Glutamatergic neuron (in vitro differentiated cells): ENCODE data around the gene CXXC5. TPM values are rescaled to one million over a fixed set of nuclear protein-coding genes. Genes with fewer than 3 reads are reported as not detected.

ENCODE experiments used
- DNase-seq: peaks from one replicate; pipeline ENCODE4 v3.0.0; 2022
- H3K27ac Mint-ChIP-seq: one replicate; pipeline ENCODE4 v1.8.0; 2020; ENCODE audit warnings: mild to moderate bottlenecking, mixed read lengths, inconsistent platforms; ENCODE audit not compliant: unreplicated experiment
- H3K27me3 Mint-ChIP-seq: one replicate; pipeline ENCODE4 v1.8.0; 2020; ENCODE audit warnings: mild to moderate bottlenecking, moderate library complexity, mixed read lengths, inconsistent platforms; ENCODE audit not compliant: unreplicated experiment
- H3K36me3 Mint-ChIP-seq: one replicate; pipeline ENCODE4 v1.8.0; 2020; ENCODE audit warnings: mild to moderate bottlenecking, mixed read lengths, inconsistent platforms; ENCODE audit not compliant: unreplicated experiment
- H3K4me1 Mint-ChIP-seq: one replicate; pipeline ENCODE4 v1.8.0; 2020; ENCODE audit warnings: mild to moderate bottlenecking, low read depth, mixed read lengths, inconsistent platforms; ENCODE audit not compliant: unreplicated experiment
- H3K4me3 Mint-ChIP-seq: one replicate; pipeline ENCODE4 v1.8.0; 2020; ENCODE audit warnings: mild to moderate bottlenecking, mixed read lengths, inconsistent platforms; ENCODE audit not compliant: unreplicated experiment
- H3K9me3 Mint-ChIP-seq: one replicate; pipeline ENCODE4 v1.8.0; 2020; ENCODE audit warnings: mild to moderate bottlenecking, moderate library complexity, mixed read lengths, inconsistent platforms; ENCODE audit not compliant: unreplicated experiment
- total RNA-seq: library from RNA; stranded (reverse); fragmentation: NEBNext Ultra II Directional; extraction: Animal tissue kit (Norgen Biotek cat#: 25700); gene quantifications from one replicate; pipeline ENCODE4 v1.2.1, GENCODE V29; 2021; ENCODE audit not compliant: unreplicated experiment
- TF ChIP-seq, protein P1 (sequence below): fragments of 200-600 bp; sonication (generic); IDR thresholded peaks from one replicate; pipeline ENCODE4 v1.5.0; 2021; ENCODE audit not compliant: partially characterized antibody, unreplicated experiment

Gene CXXC5
- total RNA-seq, 1 donor from 2014 or later: 130 TPM

DNA sequence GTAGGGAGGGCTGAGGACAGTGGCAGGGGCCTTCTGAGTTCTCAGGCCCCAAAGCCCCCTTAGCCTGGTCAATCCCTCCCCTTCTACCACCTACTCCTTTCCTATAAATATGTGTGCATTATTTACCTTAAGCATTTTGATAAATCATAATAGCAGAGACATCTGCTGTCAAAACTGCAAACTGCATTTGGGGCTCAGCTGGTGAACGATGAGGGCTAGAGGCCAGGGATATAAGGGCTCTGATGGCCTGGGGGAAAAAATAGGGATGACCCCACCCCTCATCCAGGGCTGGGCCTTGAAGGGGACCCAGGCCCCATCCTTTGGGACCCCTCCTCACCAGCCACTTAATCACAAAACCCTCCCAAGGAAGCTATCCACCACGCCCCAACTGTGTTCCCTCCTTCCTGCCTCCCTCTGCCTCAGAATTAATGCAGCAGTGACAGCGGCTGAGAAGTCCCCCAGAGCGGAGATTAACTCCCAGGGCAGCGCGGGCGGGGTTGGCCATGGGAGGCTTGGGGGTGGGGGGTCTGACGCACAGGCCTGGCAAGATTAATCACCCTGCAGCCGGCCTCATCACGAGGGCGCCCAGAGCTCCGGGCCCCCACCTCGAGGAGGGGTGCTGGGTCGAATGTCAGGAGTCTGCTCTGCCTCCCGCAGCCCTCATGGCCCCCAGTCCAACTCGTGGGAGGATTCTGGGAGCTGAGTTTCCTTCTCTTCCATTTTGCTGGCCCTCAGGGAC lies 42.1 kb downstream of the CXXC5 start:
- H3K4me3 Mint-ChIP-seq: peak overlapping the region; percentile 54
- TF ChIP-seq, protein P1, sequence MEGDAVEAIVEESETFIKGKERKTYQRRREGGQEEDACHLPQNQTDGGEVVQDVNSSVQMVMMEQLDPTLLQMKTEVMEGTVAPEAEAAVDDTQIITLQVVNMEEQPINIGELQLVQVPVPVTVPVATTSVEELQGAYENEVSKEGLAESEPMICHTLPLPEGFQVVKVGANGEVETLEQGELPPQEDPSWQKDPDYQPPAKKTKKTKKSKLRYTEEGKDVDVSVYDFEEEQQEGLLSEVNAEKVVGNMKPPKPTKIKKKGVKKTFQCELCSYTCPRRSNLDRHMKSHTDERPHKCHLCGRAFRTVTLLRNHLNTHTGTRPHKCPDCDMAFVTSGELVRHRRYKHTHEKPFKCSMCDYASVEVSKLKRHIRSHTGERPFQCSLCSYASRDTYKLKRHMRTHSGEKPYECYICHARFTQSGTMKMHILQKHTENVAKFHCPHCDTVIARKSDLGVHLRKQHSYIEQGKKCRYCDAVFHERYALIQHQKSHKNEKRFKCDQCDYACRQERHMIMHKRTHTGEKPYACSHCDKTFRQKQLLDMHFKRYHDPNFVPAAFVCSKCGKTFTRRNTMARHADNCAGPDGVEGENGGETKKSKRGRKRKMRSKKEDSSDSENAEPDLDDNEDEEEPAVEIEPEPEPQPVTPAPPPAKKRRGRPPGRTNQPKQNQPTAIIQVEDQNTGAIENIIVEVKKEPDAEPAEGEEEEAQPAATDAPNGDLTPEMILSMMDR: no peak
- peaks cover 25% of the 10 kb centered on the region for H3K9me3 Mint-ChIP-seq
- H3K36me3 Mint-ChIP-seq: no peaks in the 10 kb centered on the region
- H3K27me3 Mint-ChIP-seq: peaks cover 34% of the 10 kb centered on the region
- DNase-seq: no peak
- H3K27ac Mint-ChIP-seq: peak overlapping the region; percentile 82
- H3K4me1 Mint-ChIP-seq: peaks cover 35% of the 10 kb centered on the region

DNA sequence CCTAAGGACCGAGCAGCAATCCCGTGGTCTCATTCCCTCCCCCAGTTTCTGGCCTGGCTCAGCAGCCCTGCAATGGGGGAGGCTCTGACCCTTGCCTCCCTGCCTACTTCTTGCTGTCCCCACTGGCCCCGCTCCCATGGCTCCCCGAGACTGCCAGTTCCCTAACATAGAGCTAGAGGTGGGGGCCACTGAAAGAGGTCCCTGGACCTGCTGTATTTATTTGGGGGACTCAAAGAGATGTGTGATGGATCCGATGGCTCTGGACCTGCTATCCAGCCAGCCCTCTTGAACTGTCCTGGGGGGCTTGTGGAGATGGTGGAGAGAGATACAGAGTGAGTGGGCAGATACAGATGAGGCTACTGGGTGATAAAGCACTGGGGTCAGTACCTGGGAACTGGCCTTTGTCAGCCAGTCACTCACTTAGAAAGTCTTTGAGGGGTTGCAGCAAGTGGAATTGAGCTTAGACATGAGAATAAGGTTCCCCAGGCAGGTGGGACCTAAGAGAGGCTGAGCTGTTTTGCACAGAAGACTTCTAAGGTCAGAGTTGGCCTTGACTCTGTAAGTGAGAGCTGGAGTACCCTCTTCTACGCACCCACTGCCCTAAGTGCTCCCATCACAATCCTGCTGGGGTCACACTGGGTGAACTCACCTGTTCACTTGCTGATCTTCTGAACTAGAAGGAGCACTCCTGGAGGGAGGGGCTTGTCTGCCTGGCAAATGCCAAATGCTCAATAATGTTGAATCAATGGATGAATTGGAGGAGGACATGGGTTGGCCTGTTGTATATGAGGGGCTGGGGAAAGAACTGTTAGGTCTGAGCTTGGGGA lies 42.9 kb downstream of the CXXC5 start:
- Mint-ChIP-seq H3K4me1 (peaks cover 31% of the 10 kb centered on the region), H3K4me3 (peak overlapping the region; percentile 54), H3K36me3 (no peaks in the 10 kb centered on the region), H3K27me3 (peaks cover 29% of the 10 kb centered on the region), H3K27ac (peak overlapping the region; percentile 68), H3K9me3 (peaks cover 25% of the 10 kb centered on the region)
- TF ChIP-seq, protein P1: no peak
- no peak for DNase-seq

DNA sequence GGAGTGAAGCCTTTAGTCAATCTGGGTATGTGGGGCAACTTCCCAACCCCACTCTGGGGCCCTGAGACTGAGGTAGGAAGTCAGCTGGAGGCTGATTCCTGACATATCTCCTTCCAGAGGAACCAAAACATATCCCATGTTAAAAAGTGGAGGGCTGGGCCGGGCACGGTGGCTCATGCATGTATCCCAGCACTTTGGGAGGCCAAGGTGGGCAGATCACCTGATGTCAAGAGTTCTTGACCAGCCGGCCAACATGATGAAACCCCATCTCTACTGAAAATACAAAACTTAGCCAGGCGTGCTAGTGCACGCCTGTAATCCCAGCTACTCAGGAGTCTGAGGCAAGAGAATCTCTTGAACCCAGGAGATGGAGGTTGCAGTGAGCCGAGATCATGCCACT lies 44.0 kb downstream of the CXXC5 start:
- TF ChIP-seq, protein P1: no peak
- H3K27me3 Mint-ChIP-seq: peaks cover 28% of the 10 kb centered on the region
- H3K36me3 Mint-ChIP-seq: no peaks in the 10 kb centered on the region
- peak overlapping the region; percentile 70 for H3K27ac Mint-ChIP-seq
- no peak for DNase-seq
- H3K4me1 Mint-ChIP-seq: peaks cover 26% of the 10 kb centered on the region
- peak overlapping the region; percentile 57 for H3K4me3 Mint-ChIP-seq
- peaks cover 22% of the 10 kb centered on the region for H3K9me3 Mint-ChIP-seq

DNA sequence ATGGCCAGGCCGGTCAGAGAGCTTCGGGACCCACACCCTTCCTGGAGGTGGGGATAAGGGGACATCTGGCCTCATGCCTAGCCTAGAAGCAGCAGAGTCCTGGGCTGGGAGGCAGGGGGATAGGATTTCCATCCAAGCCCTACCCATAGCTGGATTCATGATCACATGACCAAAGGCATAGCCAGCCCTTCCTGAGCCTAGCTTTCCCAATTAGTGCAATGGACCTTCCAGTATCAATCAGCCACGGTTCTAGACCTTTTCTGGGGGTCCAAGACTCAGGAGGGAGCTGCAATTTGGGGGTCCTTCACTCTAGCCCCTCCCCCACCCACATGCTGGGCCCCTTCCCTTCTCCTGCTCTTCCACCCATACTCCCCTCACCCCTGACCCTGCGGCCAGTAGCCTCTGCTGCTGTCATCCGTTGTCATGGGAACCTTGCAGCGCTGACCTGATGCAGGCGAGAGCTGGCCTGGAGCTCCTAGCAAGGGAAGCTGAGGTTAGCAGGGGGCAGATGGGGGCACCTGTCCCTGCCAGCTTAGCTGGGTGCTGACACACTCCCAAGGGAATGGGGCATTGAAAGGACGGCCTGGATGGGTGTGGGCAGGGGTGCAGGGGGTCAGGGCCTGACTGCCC lies 44.6 kb downstream of the CXXC5 start:
- Mint-ChIP-seq H3K9me3 (peaks cover 20% of the 10 kb centered on the region), H3K36me3 (no peaks in the 10 kb centered on the region), H3K4me3 (peak overlapping the region; percentile 57), H3K27ac (peak overlapping the region; percentile 70), H3K27me3 (peaks cover 26% of the 10 kb centered on the region), H3K4me1 (peaks cover 26% of the 10 kb centered on the region)
- peak; percentile 82 for DNase-seq
- TF ChIP-seq, protein P1: no peak
